Stimulated activated CD8-positive, alpha-beta memory T cell treated with anti-CD3 and anti-CD28 coated beads, Interleukin-7, amount 100 ng/mL, for 24 hours (primary cell): ENCODE data around the gene SEMA7A.
"Not testable (repeated sequence)": the region's sequence is repeated elsewhere in the genome, so short reads cannot be mapped to it uniquely, and the experiment has no call there.

Experiments used
- DNase-seq: peaks from one replicate; pipeline ENCODE4 v3.0.0-alpha.2; 2020; ENCODE audit warnings: low read depth

The SEMA7A gene

GRCh38 chr15:74373056-74373650, 60.6 kb downstream of the SEMA7A start:
- DNase-seq = no peak

DNA sequence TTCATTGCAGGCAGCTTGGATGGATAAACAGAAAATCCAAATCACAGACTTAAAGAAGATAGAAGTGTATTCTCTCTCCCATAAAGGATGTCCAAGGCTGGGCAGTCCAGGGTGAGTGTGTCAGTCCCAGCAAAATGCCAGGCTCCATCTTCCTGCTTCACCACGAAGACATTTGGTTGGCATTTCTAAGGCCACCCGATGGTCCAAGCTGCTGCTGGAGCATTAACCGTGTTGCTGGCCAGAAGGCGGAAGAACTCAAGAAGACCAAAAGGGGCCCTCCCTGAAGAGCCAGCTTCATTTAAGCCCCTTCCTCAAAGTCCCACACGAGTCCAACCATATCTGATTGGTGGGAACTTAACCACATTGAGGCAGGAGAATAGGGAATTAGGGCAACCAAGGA, 63.3 kb downstream of the SEMA7A start:
- DNase-seq = no peak

GRCh38 chr15:74369756-74370155, 64.0 kb downstream of the SEMA7A start:
- DNase-seq = no peak

- DNase-seq = no peak
Observed at GRCh38 chr15:74369084-74369745, 64.5 kb downstream of the SEMA7A start.

DNA sequence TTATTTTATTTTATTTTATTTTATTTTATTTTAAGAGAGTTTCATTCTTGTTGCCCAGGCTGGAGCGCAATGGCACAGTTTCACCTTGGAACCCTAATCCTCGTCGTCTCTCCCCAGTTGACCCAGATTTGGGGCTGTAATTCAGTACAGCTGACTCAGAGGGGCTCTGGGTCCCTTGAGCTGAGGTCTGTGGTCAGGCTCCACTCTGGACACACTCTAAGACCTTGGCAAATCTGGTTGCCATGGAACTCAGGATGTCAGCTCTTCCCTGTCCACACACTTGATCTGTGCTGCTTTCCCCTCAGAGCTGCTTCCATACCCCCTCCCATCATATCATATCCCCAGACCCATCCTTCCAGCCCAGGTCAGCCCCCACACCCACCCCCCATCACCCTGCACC, 65.6 kb downstream of the SEMA7A start:
- DNase-seq = no peak

GRCh38 chr15:74367296-74367854, 66.4 kb downstream of the SEMA7A start, which contains the start of gene CYP11A1:
Gene CYP11A1 (minus strand): TSS chr15:74367646. CDS start chr15:74367585, 61 bp downstream.
- no peak for DNase-seq

- DNase-seq = no peak
Observed at GRCh38 chr15:74365598-74366445, 67.9 kb downstream of the SEMA7A start.

DNA sequence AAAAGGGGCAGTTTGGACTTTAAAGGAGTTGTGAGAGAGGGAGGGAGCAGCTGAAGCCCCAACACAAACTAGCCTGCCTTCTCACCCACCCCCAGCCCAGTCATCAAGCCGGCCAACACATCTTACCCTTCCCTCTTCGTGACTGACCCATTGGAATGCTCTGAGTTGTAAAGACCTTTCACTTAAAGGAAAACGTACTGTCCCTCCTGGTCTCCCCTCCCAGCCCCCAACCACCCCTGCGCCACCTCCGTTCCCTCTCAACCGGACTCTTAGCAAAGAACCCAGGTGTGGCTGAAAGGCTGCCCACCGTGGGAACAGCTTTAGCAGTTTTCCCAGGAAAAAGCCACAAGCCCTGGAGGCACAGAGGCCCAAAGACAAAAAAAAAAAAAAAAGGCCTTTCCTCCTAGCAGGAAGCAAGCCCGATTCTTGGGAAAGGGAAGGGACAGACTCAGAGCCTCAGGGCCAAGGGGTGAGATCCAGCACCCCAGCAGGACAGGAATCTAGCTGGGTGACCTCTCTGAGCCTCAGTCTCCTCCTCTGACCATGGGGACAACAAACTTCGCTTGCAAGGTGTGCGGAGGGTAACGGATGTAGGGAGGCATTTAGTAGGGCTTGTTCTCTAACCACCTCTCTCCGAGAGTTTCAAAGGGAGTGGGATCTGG, 68.7 kb downstream of the SEMA7A start:
- no peak for DNase-seq

DNA sequence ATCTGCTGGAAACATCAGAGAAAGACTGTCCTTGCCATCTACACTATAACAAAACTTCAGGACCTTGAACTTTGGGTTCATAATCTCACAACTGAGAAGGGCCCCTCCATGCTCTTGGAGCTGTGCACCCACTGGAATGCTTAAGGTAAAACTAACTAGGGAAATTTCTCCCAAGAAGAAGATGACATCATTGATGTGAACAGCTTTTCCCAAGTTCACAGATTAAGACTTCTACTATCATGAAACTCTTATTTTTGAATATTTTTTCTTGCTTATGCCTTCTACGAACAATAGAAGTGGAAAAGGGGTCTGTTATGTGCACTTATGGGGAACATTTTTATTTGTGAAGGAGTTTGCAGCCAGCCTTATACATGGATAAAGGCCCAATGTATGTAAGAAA, 71.3 kb downstream of the SEMA7A start:
- no peak for DNase-seq

DNA sequence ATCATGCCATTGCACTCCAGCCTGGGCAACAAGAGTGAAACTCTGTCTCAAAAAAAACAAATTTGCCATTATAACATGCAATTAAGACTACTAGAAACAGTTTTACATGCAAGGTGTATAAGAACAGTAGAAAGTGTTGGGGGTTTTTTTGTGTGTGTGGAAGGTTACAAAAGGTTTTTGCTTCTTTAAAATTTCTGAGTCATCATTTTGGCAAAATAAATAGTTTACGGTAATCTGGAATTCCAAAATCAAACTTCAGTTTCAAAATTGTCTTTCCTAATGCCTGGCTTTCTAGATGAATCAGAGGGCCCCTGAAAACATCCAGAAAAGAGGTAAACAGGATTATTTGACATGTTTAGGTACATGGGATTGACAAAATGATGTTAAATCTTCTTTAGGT, 72.9 kb downstream of the SEMA7A start:
- DNase-seq = not testable (repeated sequence)

GRCh38 chr15:74359376-74359775, 74.4 kb downstream of the SEMA7A start:
- DNase-seq = not testable (repeated sequence)
